K562 (cell line): ENCODE results near the gene ANAPC16. TPM values are rescaled to one million over a fixed set of nuclear protein-coding genes. Genes with fewer than 3 reads are reported as not detected.

Experiments
- ATAC-seq: fragments of 200-7000 bp; cut with Tn5 transposase; 3 replicates; pipeline ENCODE4 v1.9.1; 2020; ENCODE audit warnings: moderate library complexity
- BruUV-seq: library from RNA; stranded (reverse); fragments of 400-500 nt; replicated peaks from 2 replicates; lab custom pipeline; 2021; lab: Mats Ljungman, UMichigan
- CTCF ChIA-PET: fragments of 300-600 bp; formaldehyde crosslinking; extraction: SDS; loops from one replicate; lab custom pipeline; 2021; ENCODE audit warnings: low intra/inter-chr PET ratio; lab: Yijun Ruan, JAX
- POLR2A ChIA-PET: fragments of 300-600, 350-650 bp; sonication (Branson Sonifier 250); formaldehyde crosslinking; extraction: SDS; loops from one replicate; lab custom pipeline; 2021; ENCODE audit warnings: antibody characterized with exemption, inconsistent platforms; lab: Yijun Ruan, JAX
- DNase-seq, 4 experiments: peaks; one replicate each; pipeline versions ENCODE4 v3.0.0 to v3.0.0-alpha.2; 2011 to 2018; ENCODE audit warnings: low spot score in 3 of 4, mixed read lengths in 3 of 4; ENCODE audit errors: extremely low read depth in 1 of 4
- FAIRE-seq: peaks from 2 replicates; lab custom pipeline; 2011; peaks lifted over from hg19 to GRCh38; lab: Jason Lieb, UNC
- H2AFZ ChIP-seq: 2 replicates; pipeline ENCODE4 v1.6.0; 2011; ENCODE audit warnings: low read depth, low read length, control low read depth, inconsistent platforms
- H3K27ac ChIP-seq: fragments of 200-600 bp; 3 replicates; pipeline ENCODE4 v1.8.0; 2011; ENCODE audit warnings: low read depth, mild to moderate bottlenecking, control low read depth, inconsistent platforms, low read length, moderate library complexity, mixed read lengths; ENCODE audit errors: extremely low read depth
- H3K27me3 ChIP-seq, 2 experiments: fragments of 300-600 bp in 1 of 2; 2 replicates in 1 of 2; 3 replicates in 1 of 2; pipeline versions ENCODE4 v1.6.0 to v1.8.0; 2011; ENCODE audit warnings: inconsistent platforms in 2 of 2, low read length in 2 of 2, mild to moderate bottlenecking in 1 of 2, mixed read lengths in 1 of 2, moderate library complexity in 1 of 2; ENCODE audit not compliant: control insufficient read depth in 2 of 2, insufficient read depth in 2 of 2
- H3K36me3 ChIP-seq: fragments of 300-600 bp; 3 replicates; pipeline ENCODE4 v1.8.0; 2011; ENCODE audit warnings: mild to moderate bottlenecking, low read length, inconsistent platforms; ENCODE audit not compliant: control insufficient read depth, insufficient read depth
- H3K4me1 ChIP-seq, 2 experiments: fragments of 200-600 bp in 1 of 2; replicated peaks in 1 of 2; 2 replicates in 1 of 2; 3 replicates in 1 of 2; pipeline versions ENCODE4 v1.5.1 to v1.8.0; 2011; ENCODE audit warnings: inconsistent platforms in 2 of 2, low read length in 2 of 2, mild to moderate bottlenecking in 1 of 2, mixed read lengths in 1 of 2, moderate library complexity in 1 of 2; ENCODE audit not compliant: control insufficient read depth in 2 of 2, insufficient read depth in 2 of 2
- H3K4me2 ChIP-seq: 2 replicates; pipeline ENCODE4 v1.6.1; 2011; ENCODE audit warnings: low read length, control low read depth, inconsistent platforms, mixed read lengths; ENCODE audit not compliant: insufficient read depth
- H3K4me3 ChIP-seq: fragments of 200-600 bp; sonication (generic), shearing (Covaris generic); 2 replicates; pipeline ENCODE4 v1.5.1; 2016; ENCODE audit warnings: control low read depth, inconsistent platforms
- H3K79me2 ChIP-seq: fragments of 200-600 bp; 3 replicates; pipeline ENCODE4 v1.8.0; 2011; ENCODE audit warnings: low read length, inconsistent platforms; ENCODE audit not compliant: control insufficient read depth, insufficient read depth
- H3K9ac ChIP-seq, 2 experiments: 2 replicates each; pipeline versions ENCODE4 v1.6.0 to v1.6.1; 2011; ENCODE audit warnings: low read depth in 2 of 2, low read length in 2 of 2, control low read depth in 1 of 2, inconsistent platforms in 1 of 2, mild to moderate bottlenecking in 1 of 2, mixed read lengths in 1 of 2; ENCODE audit not compliant: insufficient read depth in 1 of 2
- H3K9me1 ChIP-seq: one replicate; pipeline ENCODE4 v1.6.0; 2011; ENCODE audit warnings: inconsistent platforms, mild to moderate bottlenecking, low read length, moderate library complexity; ENCODE audit not compliant: control insufficient read depth, insufficient read depth
- H3K9me3 ChIP-seq: replicated peaks from 2 replicates; pipeline ENCODE4 v1.5.1; 2011; ENCODE audit warnings: low read depth, low read length, inconsistent platforms; ENCODE audit not compliant: control insufficient read depth, insufficient read depth
- H4K20me1 ChIP-seq: replicated peaks from 2 replicates; pipeline ENCODE4 v1.6.1; 2011; ENCODE audit warnings: low read length, inconsistent platforms, mixed read lengths; ENCODE audit not compliant: control insufficient read depth, insufficient read depth
- BACH1 ChIP-seq: fragments of 200-800 bp; sonication (Bioruptor generic); IDR thresholded peaks from 2 replicates; pipeline ENCODE4 v1.6.1; 2016; ENCODE audit warnings: missing genetic modification characterization, missing compliant biosample characterization
- IRF1 ChIP-seq: sonication (generic); formaldehyde crosslinking; IDR thresholded peaks from 2 replicates; pipeline ENCODE4 v1.8.0; 2022; ENCODE audit warnings: missing genetic modification reagents, mild to moderate bottlenecking, borderline replicate concordance
- L3MBTL2 ChIP-seq: fragments of 450-650 bp; IDR thresholded peaks from 2 replicates; pipeline ENCODE4 v1.6.1; 2016; ENCODE audit warnings: mild to moderate bottlenecking, moderate library complexity
- NFIC ChIP-seq: fragments of 450-650 bp; IDR thresholded peaks from 2 replicates; pipeline ENCODE4 v1.6.1; 2017; ENCODE audit warnings: mild to moderate bottlenecking, inconsistent platforms
- NR4A1 ChIP-seq, 2 experiments: fragments of 250-450 bp in 1 of 2; fragments of 450-650 bp in 1 of 2; sonication (Bioruptor Pico) in 1 of 2; IDR thresholded peaks; 2 replicates each; pipeline versions ENCODE4 v1.4.0 to v1.6.1; 2016 to 2020; ENCODE audit warnings: mild to moderate bottlenecking in 2 of 2, missing compliant biosample characterization in 1 of 2, missing genetic modification characterization in 1 of 2, moderate library complexity in 1 of 2
- RERE ChIP-seq: sonication (generic); formaldehyde crosslinking; IDR thresholded peaks from 2 replicates; pipeline ENCODE4 v1.8.0; 2023; ENCODE audit warnings: missing genetic modification reagents, mild to moderate bottlenecking, borderline replicate concordance
- SNIP1 ChIP-seq: fragments of 450-650 bp; IDR thresholded peaks from 2 replicates; pipeline ENCODE4 v1.7.1; 2017; ENCODE audit warnings: low read depth, mild to moderate bottlenecking
- ZBTB1 ChIP-seq: sonication (generic); formaldehyde crosslinking; IDR thresholded peaks from 2 replicates; pipeline ENCODE4 v1.8.1; 2023; ENCODE audit warnings: missing genetic modification reagents, low read depth, mild to moderate bottlenecking, borderline replicate concordance
- ZBTB8A ChIP-seq: fragments of 450-650 bp; IDR thresholded peaks from 2 replicates; pipeline ENCODE4 v1.6.1; 2018; ENCODE audit warnings: mild to moderate bottlenecking, moderate library complexity; ENCODE audit not compliant: partially characterized antibody
- ZNF197 ChIP-seq: fragments of 200-800 bp; sonication (Bioruptor generic); IDR thresholded peaks from 2 replicates; pipeline ENCODE4 v1.6.1; 2016; ENCODE audit warnings: low read depth, missing genetic modification characterization, missing compliant biosample characterization
- ZNF79 ChIP-seq: fragments of 250-450 bp; sonication (Bioruptor Pico); IDR thresholded peaks from 2 replicates; pipeline ENCODE4 v1.4.0; 2020; ENCODE audit warnings: low read depth, mild to moderate bottlenecking, moderate library complexity
- WGBS: fragments of 100-300 bp; shearing (Covaris generic); methylation state at CpG from one replicate; pipeline ENCODE4 v1.1.6; 2016; ENCODE audit warnings: low coverage, mixed read lengths; ENCODE audit not compliant: insufficient coverage; ENCODE audit errors: missing lambda C conversion rate; 5-methylcytosine and 5-hydroxymethylcytosine counted together
- in situ Hi-C: fragments of 300-500 bp; cut with MboI; formaldehyde crosslinking; loops from 4 replicates; pipeline ENCODE4 v1.15.0; 2018; ENCODE audit warnings: inconsistent platforms, mixed read lengths
- intact Hi-C: fragments of 100-400 bp; cut with micrococcal nuclease; formaldehyde crosslinking; loops from 2 replicates; pipeline ENCODE4 v1.14.2; 2022
- polyA plus RNA-seq, 8 experiments: library from polyadenylated mRNA; depleted of rRNA in 4 of 8; stranded (reverse) in 5 of 8; unstranded in 3 of 8; fragments of >200 nt; fragmentation: Nextera tagmentation in 2 of 8; fragmentation: Illumina TruSeq in 1 of 8; extraction: Ambion mirVana in 2 of 8; extraction: Trizol in 1 of 8; gene quantifications; 2 replicates each; pipeline versions ENCODE4 v1.2.1 to v1.2.3, GENCODE V29; 2011 to 2014; ENCODE audit warnings: inconsistent platforms in 1 of 8, missing spikeins in 1 of 8
- total RNA-seq, 7 experiments: library from RNA; depleted of rRNA in 6 of 7; stranded (reverse); fragments of >200 nt in 6 of 7; fragmentation: Illumina TruSeq in 2 of 7; extraction: Trizol in 2 of 7; gene quantifications; 2 replicates each; pipeline versions ENCODE4 v1.2.1 to v1.2.3, GENCODE V29; 2011 to 2021; ENCODE audit warnings: low replicate concordance in 1 of 7
- TF ChIP-seq, protein P1 (sequence below): fragments of 250-450 bp; sonication (Bioruptor Pico); IDR thresholded peaks from 2 replicates; pipeline ENCODE4 v1.8.0; 2022; ENCODE audit warnings: moderate library complexity, mild to moderate bottlenecking, inconsistent platforms

ANAPC16 gene
- total and polyA plus RNA-seq, 9 of the 15 experiments (the other 6 are each of a cell fraction or from before 2014, with no cell fraction given) = 42.6 to 208 (median 108) TPM

GRCh38 chr10:72245949-72246525 is 30.2 kb downstream of the ANAPC16 start:
- Histone ChIP-seq H3K27ac (peak overlapping the region; percentile 4), H3K9me3 (no peaks in the 10 kb centered on the region), H3K4me3 (no peak overlapping the region), H3K27me3 (no peaks in the 10 kb centered on the region), H3K79me2 (no peaks in the 10 kb centered on the region), H3K9ac (peak overlapping the region in 1 of 2 experiments; percentile 4; a peak in 2 of 4 replicates), H2AFZ (peak overlapping the region; percentile 61), H3K4me2 (peak overlapping the region; percentile 0), H3K9me1 (no peaks in the 10 kb centered on the region), H3K36me3 (no peaks in the 10 kb centered on the region), H3K4me1 (peaks cover 35 to 49% of the 10 kb centered on the region in 2 experiments), H4K20me1 (no peaks in the 10 kb centered on the region)
- BruUV-seq = no TSS peak
- DNase-seq = no peak
- intact Hi-C loops = loop anchor here (1.0 to 2.0 kb wide), 3 partner anchors 15 to 75 kb away; no protein-coding TSS in a partner anchor
- in situ Hi-C loops = no loop called here
- FAIRE-seq = no peak
- ChIA-PET POLR2A (interaction anchor here (0.5 to 7.5 kb wide), 12 partner anchors 8 to 260 kb away, joined by 3 to 42 read pairs (median 4); partner anchors contain the start of gene DDIT4), CTCF (no interaction called here)
- ATAC-seq = no peak
- WGBS = 28% methylated on average over 3 of the region's 3 CpGs
- TF ChIP-seq L3MBTL2 (peak; percentile 11; the same call in 1 of the 2 replicates), ZBTB8A (no peak), NFIC (peak; percentile 41; the same call in 1 of the 2 replicates), ZNF197 (CRISPR knock-in tag) (0 out of 2 replicates have a peak, but pooled peaks have one; percentile 46), SNIP1 (no peak), BACH1 (tag) (peak; percentile 10; the same call in 1 of the 2 replicates), NR4A1 (CRISPR knock-in tag; IDR thresholded peaks at IDR 0.05) (no peak; the same call in 1 of the 2 replicates), NR4A1 (tag; IDR thresholded peaks at IDR 0.05) (peak; percentile 56; the same call in 1 of the 2 replicates), ZBTB1 (CRISPR knock-in tag) (0 out of 2 replicates have a peak, but pooled peaks have one; percentile 49), IRF1 (CRISPR knock-in tag) (no peak), RERE (CRISPR knock-in tag) (0 out of 2 replicates have a peak, but pooled peaks have one; percentile 12), ZNF79 (peak; percentile 43; the same call in 1 of the 2 replicates)
- TF ChIP-seq, protein P1, sequence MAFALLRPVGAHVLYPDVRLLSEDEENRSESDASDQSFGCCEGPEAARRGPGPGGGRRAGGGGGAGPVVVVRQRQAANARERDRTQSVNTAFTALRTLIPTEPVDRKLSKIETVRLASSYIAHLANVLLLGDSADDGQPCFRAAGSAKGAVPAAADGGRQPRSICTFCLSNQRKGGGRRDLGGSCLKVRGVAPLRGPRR (CRISPR knock-in tag) = peak; percentile 10; the same call in 1 of the 2 replicates
